Uterus (tissue), 2 donors: ENCODE measurements around the gene KCNJ16.

ENCODE experiments used
- CTCF ChIP-seq, 4 experiments: fragments of 200-600 bp in 2 of 4; fragments of 450-650 bp in 2 of 4; sonication (generic) in 2 of 4; IDR thresholded peaks; one replicate each; pipeline ENCODE4 v1.5.1; 2016 to 2019; ENCODE audit warnings: antibody characterized with exemption in 4 of 4, mild to moderate bottlenecking in 2 of 4, moderate library complexity in 1 of 4
- POLR2A ChIP-seq, 2 donors: fragments of 450-650 bp; IDR thresholded peaks; one replicate each; pipeline ENCODE4 v1.6.1; 2016; ENCODE audit warnings: antibody characterized with exemption in 2 of 2, mild to moderate bottlenecking in 1 of 2, moderate library complexity in 1 of 2

- TF ChIP-seq POLR2A (IDR thresholded peaks at IDR 0.05) = no peak
- no peak for TF ChIP-seq CTCF (IDR thresholded peaks at IDR 0.05)
Measured at GRCh38 chr17:70073310-70073709, 1.7 kb upstream of the KCNJ16 start.
